ENCODE measurements around the gene C19orf85. TPM values are rescaled to one million over a fixed set of nuclear protein-coding genes. Genes with fewer than 3 reads are reported as not detected.
A peak's percentile ranks its signal among the peaks of the same experiment; 100 is the strongest.

C19orf85 gene
- polyA plus RNA-seq, 1 donor from 2014 or later: not detected

GRCh38 chr19:55493052-55493644, 28.6 kb upstream of the C19orf85 start:
- H3K9me3 Mint-ChIP-seq: no peaks in the 10 kb centered on the region
- H3K4me1 Mint-ChIP-seq: peaks cover 0 to 1% (median 0%) of the 10 kb centered on the region in 3 donors
- H3K27ac Mint-ChIP-seq: no peak overlapping the region
- H3K27me3 Mint-ChIP-seq: peaks cover 12% of the 10 kb centered on the region
- H3K4me3 Mint-ChIP-seq: no peak overlapping the region
- no peaks in the 10 kb centered on the region for H3K36me3 Mint-ChIP-seq

- Mint-ChIP-seq H3K27me3 (peaks cover 12% of the 10 kb centered on the region), H3K9me3 (no peaks in the 10 kb centered on the region), H3K4me1 (peaks cover 0 to 2% (median 0%) of the 10 kb centered on the region in 3 donors), H3K27ac (no peak overlapping the region), H3K4me3 (no peak overlapping the region), H3K36me3 (no peaks in the 10 kb centered on the region)
Measured at GRCh38 chr19:55492362-55492944, 27.9 kb upstream of the C19orf85 start.

- H3K27me3 Mint-ChIP-seq: peaks cover 12% of the 10 kb centered on the region
- H3K36me3 Mint-ChIP-seq: no peaks in the 10 kb centered on the region
- no peak overlapping the region for H3K27ac Mint-ChIP-seq
- H3K4me3 Mint-ChIP-seq: no peak overlapping the region
- H3K4me1 Mint-ChIP-seq: peaks cover 0 to 4% (median 0%) of the 10 kb centered on the region in 3 donors
- no peaks in the 10 kb centered on the region for H3K9me3 Mint-ChIP-seq
Measured at GRCh38 chr19:55491546-55492360, 27.2 kb upstream of the C19orf85 start.

GRCh38 chr19:55490478-55491432, 26.2 kb upstream of the C19orf85 start:
- Mint-ChIP-seq H3K9me3 (no peaks in the 10 kb centered on the region), H3K4me1 (peaks cover 0 to 6% (median 1%) of the 10 kb centered on the region in 3 donors), H3K27me3 (peaks cover 12% of the 10 kb centered on the region), H3K27ac (no peak overlapping the region), H3K36me3 (no peaks in the 10 kb centered on the region), H3K4me3 (no peak overlapping the region)

- Mint-ChIP-seq H3K27me3 (peaks cover 11% of the 10 kb centered on the region), H3K27ac (no peak overlapping the region), H3K9me3 (no peaks in the 10 kb centered on the region), H3K4me3 (no peak overlapping the region), H3K4me1 (peaks cover 0 to 6% (median 1%) of the 10 kb centered on the region in 3 donors), H3K36me3 (no peaks in the 10 kb centered on the region)
Measured at GRCh38 chr19:55489711-55490477, 25.3 kb upstream of the C19orf85 start.

- no peaks in the 10 kb centered on the region for H3K9me3 Mint-ChIP-seq
- H3K4me3 Mint-ChIP-seq: no peak overlapping the region
Measured at GRCh38 chr19:55488986-55489710, 24.6 kb upstream of the C19orf85 start.

GRCh38 chr19:55487924-55488687, 23.6 kb upstream of the C19orf85 start, which contains the start of gene SSC5D:
Gene SSC5D (plus strand): TSS chr19:55488436. CDS start chr19:55488590, 154 bp downstream.
- Mint-ChIP-seq H3K9me3 (no peaks in the 10 kb centered on the region), H3K4me1 (peaks cover 0 to 6% (median 1%) of the 10 kb centered on the region in 3 donors), H3K27me3 (peaks cover 7% of the 10 kb centered on the region), H3K4me3 (peak within 1 kb of the TSS in 3 of 4 donors; percentile 13 to 65 (median 40)), H3K27ac (peak within 1 kb of the TSS in 2 of 3 donors; percentile 59 to 67), H3K36me3 (no peaks in the 10 kb centered on the region)

More at GRCh38 chr19:55488986-55489710, 24.6 kb upstream of the C19orf85 start:
- no peaks in the 10 kb centered on the region for H3K36me3 Mint-ChIP-seq
- H3K27ac Mint-ChIP-seq: no peak overlapping the region
- peaks cover 0 to 6% (median 1%) of the 10 kb centered on the region in 3 donors for H3K4me1 Mint-ChIP-seq
- peaks cover 9% of the 10 kb centered on the region for H3K27me3 Mint-ChIP-seq

GRCh38 chr19:55486971-55487923, 22.7 kb upstream of the C19orf85 start:
- Mint-ChIP-seq H3K4me3 (peak overlapping the region in 3 of 4 donors; percentile 13 to 47 (median 40)), H3K9me3 (no peaks in the 10 kb centered on the region), H3K4me1 (peaks cover 0 to 6% (median 1%) of the 10 kb centered on the region in 3 donors), H3K36me3 (no peaks in the 10 kb centered on the region), H3K27ac (peak overlapping the region in 2 of 3 donors; percentile 59 to 67), H3K27me3 (peaks cover 4% of the 10 kb centered on the region)

GRCh38 chr19:55486043-55486970, 21.8 kb upstream of the C19orf85 start:
- Mint-ChIP-seq H3K4me1 (peaks cover 0 to 6% (median 1%) of the 10 kb centered on the region in 3 donors), H3K9me3 (no peaks in the 10 kb centered on the region), H3K27me3 (no peaks in the 10 kb centered on the region), H3K4me3 (peak overlapping the region; percentile 57 to 85 (median 73)), H3K27ac (peak overlapping the region; percentile 65 to 94 (median 88)), H3K36me3 (peaks cover 2% of the 10 kb centered on the region)

- peak overlapping the region; percentile 67 to 85 (median 78) for H3K4me3 Mint-ChIP-seq
- H3K36me3 Mint-ChIP-seq: peaks cover 2% of the 10 kb centered on the region
- peak overlapping the region; percentile 65 to 94 (median 88) for H3K27ac Mint-ChIP-seq
- no peaks in the 10 kb centered on the region for H3K9me3 Mint-ChIP-seq
- H3K4me1 Mint-ChIP-seq: peaks cover 0 to 6% (median 1%) of the 10 kb centered on the region in 3 donors
- no peaks in the 10 kb centered on the region for H3K27me3 Mint-ChIP-seq
Measured at GRCh38 chr19:55485439-55486011, 21.0 kb upstream of the C19orf85 start.
